ENCODE measurements around the gene ATG101.

DNA sequence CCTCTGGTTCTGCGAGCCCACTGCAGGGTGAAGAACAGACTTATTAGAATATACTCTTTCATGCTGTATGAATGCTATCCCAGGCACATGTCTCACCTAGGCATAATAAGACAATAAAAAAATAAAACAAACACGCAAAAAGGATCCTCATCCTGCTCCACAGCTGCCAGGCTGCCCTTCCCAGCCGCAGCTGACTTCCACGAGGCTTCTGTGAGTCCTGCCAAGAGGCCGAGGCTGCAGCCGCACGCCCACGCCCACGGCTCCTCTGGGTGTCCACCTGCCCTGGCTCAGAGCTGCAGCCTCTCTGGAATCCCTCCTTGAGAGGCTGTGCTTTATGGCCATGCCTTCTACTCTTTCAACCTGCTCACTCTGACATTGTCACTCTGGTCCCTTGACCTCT, 16.6 kb downstream of the ATG101 start:
- TF ChIP-seq, protein P1, sequence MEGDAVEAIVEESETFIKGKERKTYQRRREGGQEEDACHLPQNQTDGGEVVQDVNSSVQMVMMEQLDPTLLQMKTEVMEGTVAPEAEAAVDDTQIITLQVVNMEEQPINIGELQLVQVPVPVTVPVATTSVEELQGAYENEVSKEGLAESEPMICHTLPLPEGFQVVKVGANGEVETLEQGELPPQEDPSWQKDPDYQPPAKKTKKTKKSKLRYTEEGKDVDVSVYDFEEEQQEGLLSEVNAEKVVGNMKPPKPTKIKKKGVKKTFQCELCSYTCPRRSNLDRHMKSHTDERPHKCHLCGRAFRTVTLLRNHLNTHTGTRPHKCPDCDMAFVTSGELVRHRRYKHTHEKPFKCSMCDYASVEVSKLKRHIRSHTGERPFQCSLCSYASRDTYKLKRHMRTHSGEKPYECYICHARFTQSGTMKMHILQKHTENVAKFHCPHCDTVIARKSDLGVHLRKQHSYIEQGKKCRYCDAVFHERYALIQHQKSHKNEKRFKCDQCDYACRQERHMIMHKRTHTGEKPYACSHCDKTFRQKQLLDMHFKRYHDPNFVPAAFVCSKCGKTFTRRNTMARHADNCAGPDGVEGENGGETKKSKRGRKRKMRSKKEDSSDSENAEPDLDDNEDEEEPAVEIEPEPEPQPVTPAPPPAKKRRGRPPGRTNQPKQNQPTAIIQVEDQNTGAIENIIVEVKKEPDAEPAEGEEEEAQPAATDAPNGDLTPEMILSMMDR (IDR thresholded peaks at IDR 0.05 in 4 of 5, conservative IDR thresholded peaks at IDR 0.05 in 1 of 5) = no peak
- no peak for TF ChIP-seq POLR2A (IDR thresholded peaks at IDR 0.05)
